PFSK-1 (cell line): ENCODE data around the gene ZER1.

ENCODE experiments used
- POLR2AphosphoS5 ChIP-seq: IDR thresholded peaks from 2 replicates; pipeline ENCODE4 v1.6.1; 2012; ENCODE audit warnings: low read depth, mild to moderate bottlenecking, control low read depth, low read length, moderate library complexity
- TAF1 ChIP-seq: IDR thresholded peaks from 2 replicates; pipeline ENCODE4 v1.6.1; 2012; ENCODE audit warnings: low read length, control low read depth, borderline replicate concordance; ENCODE audit not compliant: insufficient read depth
- TF ChIP-seq, protein P1 (sequence below), 2 experiments: IDR thresholded peaks; 2 replicates each; pipeline versions ENCODE4 v1.6.1 to v1.8.0; 2011 to 2012; ENCODE audit warnings: low read depth in 2 of 2, low read length in 2 of 2, control low read depth in 1 of 2, inconsistent platforms in 1 of 2, mild to moderate bottlenecking in 1 of 2, moderate library complexity in 1 of 2; ENCODE audit not compliant: insufficient read depth in 1 of 2

DNA sequence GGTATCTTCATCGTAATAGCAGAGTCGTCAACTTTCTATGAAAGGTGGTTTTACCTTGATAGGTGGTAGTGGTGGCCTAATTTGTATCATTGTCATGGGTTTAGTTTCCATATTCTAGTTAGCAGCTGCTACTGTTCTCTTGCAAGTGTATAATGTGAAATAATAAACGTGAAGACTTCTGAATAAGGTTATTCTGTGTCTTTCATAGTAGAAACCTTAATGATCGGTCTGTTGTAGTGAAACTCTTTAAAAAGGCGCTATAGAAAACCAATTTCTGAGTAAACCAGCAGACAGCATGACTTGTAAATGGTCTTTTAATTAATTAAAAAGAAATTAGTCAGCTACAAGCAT is 81.1 kb downstream of the ZER1 start:
- TF ChIP-seq POLR2AphosphoS5 (no peak), TAF1 (no peak)
- TF ChIP-seq, protein P1, sequence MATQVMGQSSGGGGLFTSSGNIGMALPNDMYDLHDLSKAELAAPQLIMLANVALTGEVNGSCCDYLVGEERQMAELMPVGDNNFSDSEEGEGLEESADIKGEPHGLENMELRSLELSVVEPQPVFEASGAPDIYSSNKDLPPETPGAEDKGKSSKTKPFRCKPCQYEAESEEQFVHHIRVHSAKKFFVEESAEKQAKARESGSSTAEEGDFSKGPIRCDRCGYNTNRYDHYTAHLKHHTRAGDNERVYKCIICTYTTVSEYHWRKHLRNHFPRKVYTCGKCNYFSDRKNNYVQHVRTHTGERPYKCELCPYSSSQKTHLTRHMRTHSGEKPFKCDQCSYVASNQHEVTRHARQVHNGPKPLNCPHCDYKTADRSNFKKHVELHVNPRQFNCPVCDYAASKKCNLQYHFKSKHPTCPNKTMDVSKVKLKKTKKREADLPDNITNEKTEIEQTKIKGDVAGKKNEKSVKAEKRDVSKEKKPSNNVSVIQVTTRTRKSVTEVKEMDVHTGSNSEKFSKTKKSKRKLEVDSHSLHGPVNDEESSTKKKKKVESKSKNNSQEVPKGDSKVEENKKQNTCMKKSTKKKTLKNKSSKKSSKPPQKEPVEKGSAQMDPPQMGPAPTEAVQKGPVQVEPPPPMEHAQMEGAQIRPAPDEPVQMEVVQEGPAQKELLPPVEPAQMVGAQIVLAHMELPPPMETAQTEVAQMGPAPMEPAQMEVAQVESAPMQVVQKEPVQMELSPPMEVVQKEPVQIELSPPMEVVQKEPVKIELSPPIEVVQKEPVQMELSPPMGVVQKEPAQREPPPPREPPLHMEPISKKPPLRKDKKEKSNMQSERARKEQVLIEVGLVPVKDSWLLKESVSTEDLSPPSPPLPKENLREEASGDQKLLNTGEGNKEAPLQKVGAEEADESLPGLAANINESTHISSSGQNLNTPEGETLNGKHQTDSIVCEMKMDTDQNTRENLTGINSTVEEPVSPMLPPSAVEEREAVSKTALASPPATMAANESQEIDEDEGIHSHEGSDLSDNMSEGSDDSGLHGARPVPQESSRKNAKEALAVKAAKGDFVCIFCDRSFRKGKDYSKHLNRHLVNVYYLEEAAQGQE (IDR thresholded peaks at IDR 0.05; ENCODE audit: insufficient read depth in 1 of 2, low read depth in 2 of 2, low read length in 2 of 2), result no peak
